22Rv1 (cell line): ENCODE measurements around the gene DNAJC15.

ENCODE experiments used
- H3K27ac ChIP-seq: fragments of 450-650 bp; 2 replicates; pipeline ENCODE4 v1.5.1; 2017
- CTCF ChIP-seq: fragments of 450-650 bp; IDR thresholded peaks from 2 replicates; pipeline ENCODE4 v1.5.1; 2017; ENCODE audit warnings: mild to moderate bottlenecking
- ZFX ChIP-seq: fragments of 450-650 bp; IDR thresholded peaks from 2 replicates; pipeline ENCODE4 v1.6.1; 2017; ENCODE audit warnings: antibody characterized with exemption, borderline replicate concordance

The DNAJC15 gene

GRCh38 chr13:43139211-43139610, 115.8 kb downstream of the DNAJC15 start:
- TF ChIP-seq CTCF (no peak), ZFX (no peak)
- H3K27ac ChIP-seq = no peak overlapping the region

GRCh38 chr13:43139921-43140320, 116.5 kb downstream of the DNAJC15 start:
- TF ChIP-seq ZFX = no peak
- TF ChIP-seq CTCF = no peak
- H3K27ac ChIP-seq = no peak overlapping the region

GRCh38 chr13:43140985-43141384, 117.6 kb downstream of the DNAJC15 start:
- no peak overlapping the region for H3K27ac ChIP-seq
- TF ChIP-seq CTCF (no peak), ZFX (no peak)

- no peak for TF ChIP-seq CTCF
- TF ChIP-seq ZFX = no peak
- no peak overlapping the region for H3K27ac ChIP-seq
Observed at GRCh38 chr13:43141685-43142084, 118.3 kb downstream of the DNAJC15 start.

- TF ChIP-seq CTCF (no peak), ZFX (no peak)
- no peak overlapping the region for H3K27ac ChIP-seq
Observed at GRCh38 chr13:43143591-43143990, 120.2 kb downstream of the DNAJC15 start.

- H3K27ac ChIP-seq = no peak overlapping the region
- TF ChIP-seq CTCF (no peak), ZFX (no peak)
Observed at GRCh38 chr13:43145534-43146196, 122.3 kb downstream of the DNAJC15 start.

- H3K27ac ChIP-seq = no peak overlapping the region
Observed at GRCh38 chr13:43146400-43146799, 123.0 kb downstream of the DNAJC15 start.

More at GRCh38 chr13:43146400-43146799, 123.0 kb downstream of the DNAJC15 start:
- TF ChIP-seq ZFX = no peak
- TF ChIP-seq CTCF = no peak
